ENCODE measurements around the gene SPTBN4.

Gene SPTBN4

GRCh38 chr19:40565910-40566495 lies 99.2 kb downstream of the SPTBN4 start:
- Histone ChIP-seq H3K79me2 (ENCODE audit: control insufficient read depth, insufficient read depth, low read length, unreplicated experiment) (no peaks in the 10 kb centered on the region), H3K27me3 (ENCODE audit: insufficient read depth, low read length) (peaks cover 14% of the 10 kb centered on the region; the same call in 1 of the 2 replicates), H3K36me3 (ENCODE audit: insufficient read depth, low read length) (no peaks in the 10 kb centered on the region), H3K4me3 (ENCODE audit: low read depth, low read length) (no peak overlapping the region), H3K27ac (ENCODE audit: low read depth, low read length) (no peak overlapping the region), H2AFZ (ENCODE audit: low read length, unreplicated experiment) (no peak overlapping the region), H3K4me1 (ENCODE audit: control insufficient read depth, insufficient read depth, low read length, unreplicated experiment) (no peaks in the 10 kb centered on the region)

- Histone ChIP-seq H3K4me3 (ENCODE audit: low read depth, low read length) (peak overlapping the region; percentile 66), H3K27me3 (ENCODE audit: insufficient read depth, low read length) (peaks cover 14% of the 10 kb centered on the region; the same call in 1 of the 2 replicates), H3K27ac (ENCODE audit: low read depth, low read length) (no peak overlapping the region), H3K36me3 (ENCODE audit: insufficient read depth, low read length) (no peaks in the 10 kb centered on the region), H2AFZ (ENCODE audit: low read length, unreplicated experiment) (no peak overlapping the region), H3K79me2 (ENCODE audit: control insufficient read depth, insufficient read depth, low read length, unreplicated experiment) (no peaks in the 10 kb centered on the region), H3K4me1 (ENCODE audit: control insufficient read depth, insufficient read depth, low read length, unreplicated experiment) (no peaks in the 10 kb centered on the region)
Observed at GRCh38 chr19:40567040-40567749, 100.4 kb downstream of the SPTBN4 start.

- H3K27ac ChIP-seq (ENCODE audit: low read depth, low read length) = no peak overlapping the region
- no peak overlapping the region for H2AFZ ChIP-seq (ENCODE audit: low read length, unreplicated experiment)
- no peaks in the 10 kb centered on the region for H3K36me3 ChIP-seq (ENCODE audit: insufficient read depth, low read length)
- peaks cover 14% of the 10 kb centered on the region; the same call in 1 of the 2 replicates for H3K27me3 ChIP-seq (ENCODE audit: insufficient read depth, low read length)
- peak overlapping the region; percentile 66 for H3K4me3 ChIP-seq (ENCODE audit: low read depth, low read length)
- no peaks in the 10 kb centered on the region for H3K79me2 ChIP-seq (ENCODE audit: control insufficient read depth, insufficient read depth, low read length, unreplicated experiment)
- no peaks in the 10 kb centered on the region for H3K4me1 ChIP-seq (ENCODE audit: control insufficient read depth, insufficient read depth, low read length, unreplicated experiment)
Observed at GRCh38 chr19:40567750-40568494, 101.1 kb downstream of the SPTBN4 start.

- no peaks in the 10 kb centered on the region for H3K4me1 ChIP-seq (ENCODE audit: control insufficient read depth, insufficient read depth, low read length, unreplicated experiment)
- peak overlapping the region; percentile 85 for H3K4me3 ChIP-seq (ENCODE audit: low read depth, low read length)
- H3K27ac ChIP-seq (ENCODE audit: low read depth, low read length) = peak overlapping the region; percentile 91
- H2AFZ ChIP-seq (ENCODE audit: low read length, unreplicated experiment) = peak overlapping the region; percentile 96
- H3K36me3 ChIP-seq (ENCODE audit: insufficient read depth, low read length) = no peaks in the 10 kb centered on the region
- H3K27me3 ChIP-seq (ENCODE audit: insufficient read depth, low read length) = peaks cover 14% of the 10 kb centered on the region; the same call in 1 of the 2 replicates
- H3K79me2 ChIP-seq (ENCODE audit: control insufficient read depth, insufficient read depth, low read length, unreplicated experiment) = no peaks in the 10 kb centered on the region
Observed at GRCh38 chr19:40570313-40571004, 103.7 kb downstream of the SPTBN4 start.

- no peak overlapping the region for H3K27ac ChIP-seq (ENCODE audit: low read depth, low read length)
- H2AFZ ChIP-seq (ENCODE audit: low read length, unreplicated experiment) = peak overlapping the region; percentile 75
- no peaks in the 10 kb centered on the region for H3K4me1 ChIP-seq (ENCODE audit: control insufficient read depth, insufficient read depth, low read length, unreplicated experiment)
- peak overlapping the region; percentile 62 for H3K4me3 ChIP-seq (ENCODE audit: low read depth, low read length)
- no peaks in the 10 kb centered on the region for H3K79me2 ChIP-seq (ENCODE audit: control insufficient read depth, insufficient read depth, low read length, unreplicated experiment)
- H3K27me3 ChIP-seq (ENCODE audit: insufficient read depth, low read length) = peaks cover 14% of the 10 kb centered on the region; the same call in 1 of the 2 replicates
- H3K36me3 ChIP-seq (ENCODE audit: insufficient read depth, low read length) = no peaks in the 10 kb centered on the region
Observed at GRCh38 chr19:40571005-40571318, 104.2 kb downstream of the SPTBN4 start.

- Histone ChIP-seq H3K36me3 (ENCODE audit: insufficient read depth, low read length) (no peaks in the 10 kb centered on the region), H3K79me2 (ENCODE audit: control insufficient read depth, insufficient read depth, low read length, unreplicated experiment) (no peaks in the 10 kb centered on the region), H2AFZ (ENCODE audit: low read length, unreplicated experiment) (no peak overlapping the region), H3K27me3 (ENCODE audit: insufficient read depth, low read length) (peaks cover 14% of the 10 kb centered on the region; the same call in 1 of the 2 replicates), H3K27ac (ENCODE audit: low read depth, low read length) (no peak overlapping the region), H3K4me3 (ENCODE audit: low read depth, low read length) (no peak overlapping the region), H3K4me1 (ENCODE audit: control insufficient read depth, insufficient read depth, low read length, unreplicated experiment) (no peaks in the 10 kb centered on the region)
Observed at GRCh38 chr19:40571831-40572495, 105.2 kb downstream of the SPTBN4 start.

- Histone ChIP-seq H2AFZ (ENCODE audit: low read length, unreplicated experiment) (no peak overlapping the region), H3K79me2 (ENCODE audit: control insufficient read depth, insufficient read depth, low read length, unreplicated experiment) (no peaks in the 10 kb centered on the region)
Observed at GRCh38 chr19:40575326-40575725, 108.5 kb downstream of the SPTBN4 start.

GRCh38 chr19:40576151-40576584 lies 109.4 kb downstream of the SPTBN4 start:
- Histone ChIP-seq H3K79me2 (ENCODE audit: control insufficient read depth, insufficient read depth, low read length, unreplicated experiment) (no peaks in the 10 kb centered on the region), H2AFZ (ENCODE audit: low read length, unreplicated experiment) (peak overlapping the region; percentile 21), H3K27me3 (ENCODE audit: insufficient read depth, low read length) (no peaks in the 10 kb centered on the region), H3K36me3 (ENCODE audit: insufficient read depth, low read length) (no peaks in the 10 kb centered on the region), H3K4me3 (ENCODE audit: low read depth, low read length) (peak overlapping the region; percentile 96), H3K27ac (ENCODE audit: low read depth, low read length) (no peak overlapping the region), H3K4me1 (ENCODE audit: control insufficient read depth, insufficient read depth, low read length, unreplicated experiment) (peaks cover 3% of the 10 kb centered on the region)

More at GRCh38 chr19:40575326-40575725, 108.5 kb downstream of the SPTBN4 start:
- H3K36me3 ChIP-seq (ENCODE audit: insufficient read depth, low read length) = no peaks in the 10 kb centered on the region
- H3K27ac ChIP-seq (ENCODE audit: low read depth, low read length) = no peak overlapping the region
- H3K4me1 ChIP-seq (ENCODE audit: control insufficient read depth, insufficient read depth, low read length, unreplicated experiment) = peaks cover 3% of the 10 kb centered on the region
- no peaks in the 10 kb centered on the region for H3K27me3 ChIP-seq (ENCODE audit: insufficient read depth, low read length)
- no peak overlapping the region for H3K4me3 ChIP-seq (ENCODE audit: low read depth, low read length)

GRCh38 chr19:40576585-40577451 lies 110.0 kb downstream of the SPTBN4 start, which contains the start of gene SHKBP1:
TSS of gene SHKBP1 (plus strand) at chr19:40576873. CDS start at chr19:40576900, 27 bp downstream.
- H3K79me2 ChIP-seq (ENCODE audit: control insufficient read depth, insufficient read depth, low read length, unreplicated experiment) = no peaks in the 10 kb centered on the region
- no peak within 1 kb of the TSS; the same call in 1 of the 2 replicates for H3K27ac ChIP-seq (ENCODE audit: low read depth, low read length)
- peaks cover 3% of the 10 kb centered on the region for H3K4me1 ChIP-seq (ENCODE audit: control insufficient read depth, insufficient read depth, low read length, unreplicated experiment)
- no peaks in the 10 kb centered on the region for H3K36me3 ChIP-seq (ENCODE audit: insufficient read depth, low read length)
- peak within 1 kb of the TSS; percentile 75 for H2AFZ ChIP-seq (ENCODE audit: low read length, unreplicated experiment)
- no peaks in the 10 kb centered on the region for H3K27me3 ChIP-seq (ENCODE audit: insufficient read depth, low read length)
- H3K4me3 ChIP-seq (ENCODE audit: low read depth, low read length) = peak within 1 kb of the TSS; percentile 96

Data from ACC112 (cell line).